NCI-H1417 (cell line): ENCODE data around the gene RO60.

Experiments used
- DNase-seq, 3 experiments: peaks; one replicate each; lab custom pipeline; 2025; lab: John Stamatoyannopoulos, UW

Gene RO60

GRCh38 chr1:193060938-193061337, 1.5 kb downstream of the RO60 start:
- peak in 1 of 3 experiments; percentile 14 for DNase-seq

GRCh38 chr1:193062698-193063463, 3.5 kb downstream of the RO60 start:
- no peak for DNase-seq

- DNase-seq, result no peak
Measured at GRCh38 chr1:193065954-193066353, 6.5 kb downstream of the RO60 start.

- DNase-seq, result no peak
Measured at GRCh38 chr1:193066606-193067005, 7.2 kb downstream of the RO60 start.

GRCh38 chr1:193068013-193068412, 8.6 kb downstream of the RO60 start:
- no peak for DNase-seq

- no peak for DNase-seq
Measured at GRCh38 chr1:193069748-193070385, 10.5 kb downstream of the RO60 start.

- DNase-seq, result no peak
Measured at GRCh38 chr1:193070386-193070753, 11.0 kb downstream of the RO60 start.

- DNase-seq, result peak in 2 of 3 experiments; percentile 16 to 53
Measured at GRCh38 chr1:193070942-193071341, 11.5 kb downstream of the RO60 start.

- no peak for DNase-seq
Measured at GRCh38 chr1:193077991-193078390, 18.6 kb downstream of the RO60 start.

GRCh38 chr1:193079187-193079586, 19.8 kb downstream of the RO60 start:
- no peak for DNase-seq

- DNase-seq, result no peak
Measured at GRCh38 chr1:193083365-193084088, 24.1 kb downstream of the RO60 start.

- DNase-seq, result no peak
Measured at GRCh38 chr1:193085263-193085662, 25.9 kb downstream of the RO60 start.

- no peak for DNase-seq
Measured at GRCh38 chr1:193086342-193086741, 26.9 kb downstream of the RO60 start.

- no peak for DNase-seq
Measured at GRCh38 chr1:193087893-193088292, 28.5 kb downstream of the RO60 start.

GRCh38 chr1:193090865-193091264, 31.5 kb downstream of the RO60 start:
- DNase-seq, result no peak

- no peak for DNase-seq
Measured at GRCh38 chr1:193094112-193094511, 34.7 kb downstream of the RO60 start.

- no peak for DNase-seq
Measured at GRCh38 chr1:193102662-193103061, 43.2 kb downstream of the RO60 start.

- no peak for DNase-seq
Measured at GRCh38 chr1:193103759-193104501, 44.5 kb downstream of the RO60 start.

- peak; percentile 56 to 85 (median 69) for DNase-seq
Measured at GRCh38 chr1:193104502-193104906, 45.1 kb downstream of the RO60 start.

GRCh38 chr1:193104907-193105820, 45.8 kb downstream of the RO60 start, which contains the start of gene GLRX2:
Gene GLRX2, minus strand, starts transcription at chr1:193105414. Its CDS starts 32 bp downstream, at chr1:193105382.
- peak; percentile 84 to 91 (median 85) for DNase-seq

- DNase-seq, result peak in 1 of 3 experiments; percentile 66
Measured at GRCh38 chr1:193105821-193106177, 46.4 kb downstream of the RO60 start.
